Endodermal cell (in vitro differentiated cells): ENCODE data around the gene SH3BP5. TPM values are rescaled to one million over a fixed set of nuclear protein-coding genes. Genes with fewer than 3 reads are reported as not detected.

Experiments used
- DNase-seq: peaks from one replicate; pipeline ENCODE4 v3.0.0-alpha.2; 2017
- H3K27ac ChIP-seq: 2 replicates; pipeline ENCODE4 v1.5.1; 2013; ENCODE audit warnings: mild to moderate bottlenecking, low read depth, low read length, moderate library complexity
- H3K27me3 ChIP-seq: 2 replicates; pipeline ENCODE4 v1.6.1; 2013; ENCODE audit warnings: mild to moderate bottlenecking, low read length, moderate library complexity; ENCODE audit not compliant: insufficient read depth, control insufficient read depth, poor library complexity, severe bottlenecking
- H3K36me3 ChIP-seq: 2 replicates; pipeline ENCODE4 v1.7.0; 2013; ENCODE audit warnings: mild to moderate bottlenecking, low read length, moderate library complexity; ENCODE audit not compliant: control insufficient read depth, insufficient read depth
- H3K4me1 ChIP-seq: one replicate; pipeline ENCODE4 v1.7.0; 2013; ENCODE audit warnings: low read length; ENCODE audit not compliant: control insufficient read depth, insufficient read depth
- H3K4me3 ChIP-seq: 2 replicates; pipeline ENCODE4 v1.5.1; 2013; ENCODE audit warnings: mild to moderate bottlenecking, low read length, moderate library complexity
- H3K9ac ChIP-seq: 2 replicates; pipeline ENCODE4 v1.6.1; 2013; ENCODE audit warnings: mild to moderate bottlenecking, low read length, moderate library complexity; ENCODE audit not compliant: poor library complexity, severe bottlenecking; ENCODE audit errors: extremely low read depth
- H3K9me3 ChIP-seq: 2 replicates; pipeline ENCODE4 v1.6.1; 2013; ENCODE audit warnings: mild to moderate bottlenecking, low read length, moderate library complexity; ENCODE audit not compliant: control insufficient read depth
- H3K27ac Mint-ChIP-seq: 2 replicates; pipeline ENCODE4 v1.8.0; 2020; ENCODE audit warnings: mixed read lengths
- H3K27me3 Mint-ChIP-seq: 2 replicates; pipeline ENCODE4 v1.8.0; 2021; ENCODE audit warnings: mild to moderate bottlenecking, mixed read lengths; ENCODE audit not compliant: insufficient read depth
- H3K36me3 Mint-ChIP-seq: 2 replicates; pipeline ENCODE4 v1.8.0; 2020; ENCODE audit warnings: low read depth, mixed read lengths
- H3K4me1 Mint-ChIP-seq: 2 replicates; pipeline ENCODE4 v1.8.0; 2020; ENCODE audit warnings: mixed read lengths
- H3K4me3 Mint-ChIP-seq: 2 replicates; pipeline ENCODE4 v1.8.0; 2020; ENCODE audit warnings: mild to moderate bottlenecking, moderate library complexity, mixed read lengths
- H3K9me3 Mint-ChIP-seq: 2 replicates; pipeline ENCODE4 v1.8.0; 2020; ENCODE audit warnings: mild to moderate bottlenecking, mixed read lengths
- CTCF ChIP-seq: fragments of 200-600 bp; sonication (generic); conservative IDR thresholded peaks from 2 replicates; pipeline ENCODE4 v1.5.0; 2021; ENCODE audit warnings: antibody characterized with exemption, mild to moderate bottlenecking
- WGBS, 2 experiments: methylation state at CpG; one replicate each; pipeline versions ENCODE4 v1.1.5 to v1.1.7; 2013; ENCODE audit warnings: missing lambda C conversion rate in 2 of 2, mixed read lengths in 1 of 2; ENCODE audit not compliant: insufficient coverage in 1 of 2, insufficient read length in 1 of 2; 5-methylcytosine and 5-hydroxymethylcytosine counted together
- total RNA-seq, 2 donors: library from RNA; stranded (reverse); fragmentation: NEBNext Ultra II Directional in 1 of 2; extraction: Animal tissue kit (Norgen Biotek cat#: 25700) in 1 of 2; gene quantifications; 2 replicates in 1 of 2; 3 replicates in 1 of 2; pipeline ENCODE4 v1.2.1, GENCODE V29; 2021

SH3BP5 gene
- total RNA-seq, 2 donors from 2014 or later = 25.8 to 30.3 TPM

GRCh38 chr3:15205482-15205933, 126.9 kb downstream of the SH3BP5 start:
- H3K36me3 Mint-ChIP-seq = peaks cover 4% of the 10 kb centered on the region
- DNase-seq = no peak
- H3K27ac Mint-ChIP-seq = peak overlapping the region; percentile 81
- peak overlapping the region; percentile 95 for H3K4me3 ChIP-seq
- peaks cover 3% of the 10 kb centered on the region for H3K9me3 Mint-ChIP-seq
- no peaks in the 10 kb centered on the region for H3K27me3 Mint-ChIP-seq
- no peak for TF ChIP-seq CTCF
- no peaks in the 10 kb centered on the region for H3K9me3 ChIP-seq
- no peaks in the 10 kb centered on the region for H3K4me1 ChIP-seq
- H3K36me3 ChIP-seq = peaks cover 16% of the 10 kb centered on the region
- H3K27me3 ChIP-seq = no peaks in the 10 kb centered on the region
- H3K4me3 Mint-ChIP-seq = peak overlapping the region; percentile 81
- peaks cover 3% of the 10 kb centered on the region for H3K4me1 Mint-ChIP-seq
- H3K27ac ChIP-seq = peak overlapping the region; percentile 32
- H3K9ac ChIP-seq = peak overlapping the region; percentile 44
- WGBS, 2 experiments = 18% methylated on average over 3 of the region's 3 CpGs; no CpG with 5 or more reads in 1 of the 2 experiments

Other genes with a start within 250 kb of the SH3BP5 start
- 10 to 100 TPM; 23.3 to 25.2 TPM for gene RBSN, start 233.4 kb downstream of the SH3BP5 start, total RNA-seq
- gene CAPN7, start 126.3 kb downstream of the SH3BP5 start, total RNA-seq = 10 to 100 TPM; 32.6 to 41.2 TPM
- gene METTL6, start 95.0 kb upstream of the SH3BP5 start, total RNA-seq = 10 to 100 TPM; 22.3 to 24.8 TPM
- 10 to 100 TPM; 29.1 to 33.1 TPM for gene EAF1, start 95.0 kb upstream of the SH3BP5 start, total RNA-seq
- gene COLQ, start 189.1 kb upstream of the SH3BP5 start, total RNA-seq = 1 to 10 TPM; 3.1 to 7.3 TPM